ENCODE measurements around the gene SBNO1.

Gene SBNO1

DNA sequence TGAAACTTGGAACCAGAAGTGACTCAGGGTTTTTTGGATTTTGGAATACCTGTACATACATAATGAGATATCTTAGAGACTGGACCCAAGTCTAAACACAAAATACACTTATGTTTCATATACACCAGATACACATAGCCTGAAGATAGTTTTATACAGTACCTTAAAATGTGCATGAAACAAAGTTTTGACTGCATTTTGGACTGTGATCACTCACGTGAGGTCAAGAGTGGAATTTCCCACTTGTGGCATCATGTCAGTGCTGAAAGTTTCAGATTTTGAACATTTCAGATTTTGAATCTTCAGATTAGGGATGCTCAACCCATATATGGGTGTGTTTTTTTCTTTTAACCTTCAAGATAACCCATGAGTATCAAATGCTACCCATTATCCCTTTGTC lies 6.6 kb downstream of the SBNO1 start:
- no peak overlapping the region for H3K4me2 ChIP-seq (ENCODE audit: low read length)
- H3K9me3 ChIP-seq (ENCODE audit: low read length) = no peaks in the 10 kb centered on the region
- H3K79me2 ChIP-seq (ENCODE audit: insufficient read depth, low read length) = peaks cover 97% of the 10 kb centered on the region
- H4K20me1 ChIP-seq (ENCODE audit: insufficient read depth, low read length) = peaks cover 2% of the 10 kb centered on the region; the same call in 1 of the 2 replicates
- no peaks in the 10 kb centered on the region for H3K27me3 ChIP-seq (ENCODE audit: insufficient read depth, low read length)
- H3K9me2 ChIP-seq (ENCODE audit: low read depth, low read length) = no peaks in the 10 kb centered on the region
- no peaks in the 10 kb centered on the region for H3F3A ChIP-seq (ENCODE audit: insufficient read depth, low read length)
- no peak overlapping the region for H3K27ac ChIP-seq (ENCODE audit: low read depth, low read length, poor library complexity, severe bottlenecking)
- peaks cover 15% of the 10 kb centered on the region for H3K4me1 ChIP-seq (ENCODE audit: insufficient read depth, low read length, severe bottlenecking)
- H3K9ac ChIP-seq (ENCODE audit: low read length) = no peak overlapping the region
- peaks cover 36% of the 10 kb centered on the region for H3K36me3 ChIP-seq (ENCODE audit: insufficient read depth, low read length)
- no peak overlapping the region for H2AFZ ChIP-seq (ENCODE audit: low read length)
- no peak overlapping the region for H3K4me3 ChIP-seq (ENCODE audit: low read depth, low read length, poor library complexity, severe bottlenecking)
- no peak for TF ChIP-seq EZH2 (IDR thresholded peaks at IDR 0.05; ENCODE audit: borderline replicate concordance, low read length)
- TF ChIP-seq, protein P1, sequence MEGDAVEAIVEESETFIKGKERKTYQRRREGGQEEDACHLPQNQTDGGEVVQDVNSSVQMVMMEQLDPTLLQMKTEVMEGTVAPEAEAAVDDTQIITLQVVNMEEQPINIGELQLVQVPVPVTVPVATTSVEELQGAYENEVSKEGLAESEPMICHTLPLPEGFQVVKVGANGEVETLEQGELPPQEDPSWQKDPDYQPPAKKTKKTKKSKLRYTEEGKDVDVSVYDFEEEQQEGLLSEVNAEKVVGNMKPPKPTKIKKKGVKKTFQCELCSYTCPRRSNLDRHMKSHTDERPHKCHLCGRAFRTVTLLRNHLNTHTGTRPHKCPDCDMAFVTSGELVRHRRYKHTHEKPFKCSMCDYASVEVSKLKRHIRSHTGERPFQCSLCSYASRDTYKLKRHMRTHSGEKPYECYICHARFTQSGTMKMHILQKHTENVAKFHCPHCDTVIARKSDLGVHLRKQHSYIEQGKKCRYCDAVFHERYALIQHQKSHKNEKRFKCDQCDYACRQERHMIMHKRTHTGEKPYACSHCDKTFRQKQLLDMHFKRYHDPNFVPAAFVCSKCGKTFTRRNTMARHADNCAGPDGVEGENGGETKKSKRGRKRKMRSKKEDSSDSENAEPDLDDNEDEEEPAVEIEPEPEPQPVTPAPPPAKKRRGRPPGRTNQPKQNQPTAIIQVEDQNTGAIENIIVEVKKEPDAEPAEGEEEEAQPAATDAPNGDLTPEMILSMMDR (IDR thresholded peaks at IDR 0.05; ENCODE audit: low read length) = no peak

DNA sequence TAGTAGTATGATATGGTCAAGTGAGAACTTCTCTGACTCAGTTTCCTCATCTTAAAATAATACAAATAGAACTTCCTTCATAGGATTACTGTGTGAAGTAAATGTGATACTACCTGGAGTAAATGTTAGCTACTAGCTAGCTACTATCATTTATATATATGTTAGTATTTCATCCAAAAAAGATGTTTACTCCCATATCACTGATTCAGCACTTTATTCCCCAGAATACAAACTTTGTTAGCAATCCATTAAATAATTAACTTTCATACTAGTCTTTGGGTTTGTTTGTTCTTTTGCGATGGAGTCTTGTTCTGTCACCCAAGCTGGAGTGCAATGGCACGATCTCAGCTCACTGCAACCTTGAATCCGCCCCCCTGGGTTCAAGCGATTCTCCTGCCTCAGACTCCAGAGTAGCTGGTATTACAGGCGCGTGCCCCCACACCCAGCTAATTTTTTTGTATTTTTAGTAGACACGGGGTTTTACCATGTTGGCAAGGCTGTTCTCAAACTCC lies 8.4 kb downstream of the SBNO1 start:
- peaks cover 8% of the 10 kb centered on the region for H3K4me1 ChIP-seq (ENCODE audit: insufficient read depth, low read length, severe bottlenecking)
- H3K79me2 ChIP-seq (ENCODE audit: insufficient read depth, low read length) = peaks cover 96% of the 10 kb centered on the region
- H3K4me3 ChIP-seq (ENCODE audit: low read depth, low read length, poor library complexity, severe bottlenecking) = no peak overlapping the region
- no peaks in the 10 kb centered on the region for H3K9me3 ChIP-seq (ENCODE audit: low read length)
- peaks cover 45% of the 10 kb centered on the region for H3K36me3 ChIP-seq (ENCODE audit: insufficient read depth, low read length)
- no peak overlapping the region for H2AFZ ChIP-seq (ENCODE audit: low read length)
- H3F3A ChIP-seq (ENCODE audit: insufficient read depth, low read length) = no peaks in the 10 kb centered on the region
- H3K9ac ChIP-seq (ENCODE audit: low read length) = no peak overlapping the region
- TF ChIP-seq EZH2 (IDR thresholded peaks at IDR 0.05; ENCODE audit: borderline replicate concordance, low read length) = no peak
- TF ChIP-seq, protein P1 (IDR thresholded peaks at IDR 0.05; ENCODE audit: low read length) = no peak
- peaks cover 2% of the 10 kb centered on the region; the same call in 1 of the 2 replicates for H4K20me1 ChIP-seq (ENCODE audit: insufficient read depth, low read length)
- H3K27me3 ChIP-seq (ENCODE audit: insufficient read depth, low read length) = no peaks in the 10 kb centered on the region
- no peak overlapping the region for H3K4me2 ChIP-seq (ENCODE audit: low read length)
- no peak overlapping the region for H3K27ac ChIP-seq (ENCODE audit: low read depth, low read length, poor library complexity, severe bottlenecking)
- no peaks in the 10 kb centered on the region for H3K9me2 ChIP-seq (ENCODE audit: low read depth, low read length)

DNA sequence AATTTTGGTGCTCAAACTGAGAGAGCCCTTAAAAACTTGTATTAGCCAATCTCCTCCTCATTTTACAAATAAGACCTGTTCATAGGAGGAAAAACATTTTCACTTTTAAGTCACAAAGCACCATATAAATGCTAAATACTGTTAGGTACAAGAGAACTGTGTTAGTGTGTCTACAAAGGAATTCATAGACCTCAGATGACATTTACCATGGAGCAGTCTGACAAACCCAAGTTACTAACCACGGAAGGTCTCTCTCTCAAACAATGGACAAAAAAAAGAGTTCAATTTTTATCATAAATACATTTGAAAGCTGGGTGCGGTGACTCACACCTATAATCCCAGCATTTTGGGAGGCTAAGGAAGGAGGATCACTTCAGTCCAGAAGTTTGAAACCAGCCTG lies 10.0 kb downstream of the SBNO1 start:
- Histone ChIP-seq H3K36me3 (ENCODE audit: insufficient read depth, low read length) (peaks cover 46% of the 10 kb centered on the region), H4K20me1 (ENCODE audit: insufficient read depth, low read length) (peaks cover 2% of the 10 kb centered on the region; the same call in 1 of the 2 replicates), H3K4me2 (ENCODE audit: low read length) (no peak overlapping the region), H3K9me2 (ENCODE audit: low read depth, low read length) (no peaks in the 10 kb centered on the region), H2AFZ (ENCODE audit: low read length) (no peak overlapping the region), H3K9ac (ENCODE audit: low read length) (no peak overlapping the region), H3K9me3 (ENCODE audit: low read length) (no peaks in the 10 kb centered on the region), H3K27me3 (ENCODE audit: insufficient read depth, low read length) (no peaks in the 10 kb centered on the region), H3F3A (ENCODE audit: insufficient read depth, low read length) (no peaks in the 10 kb centered on the region), H3K4me1 (ENCODE audit: insufficient read depth, low read length, severe bottlenecking) (peaks cover 8% of the 10 kb centered on the region), H3K79me2 (ENCODE audit: insufficient read depth, low read length) (peaks cover 95% of the 10 kb centered on the region), H3K27ac (ENCODE audit: low read depth, low read length, poor library complexity, severe bottlenecking) (no peak overlapping the region), H3K4me3 (ENCODE audit: low read depth, low read length, poor library complexity, severe bottlenecking) (no peak overlapping the region)
- no peak for TF ChIP-seq EZH2 (IDR thresholded peaks at IDR 0.05; ENCODE audit: borderline replicate concordance, low read length)

DNA sequence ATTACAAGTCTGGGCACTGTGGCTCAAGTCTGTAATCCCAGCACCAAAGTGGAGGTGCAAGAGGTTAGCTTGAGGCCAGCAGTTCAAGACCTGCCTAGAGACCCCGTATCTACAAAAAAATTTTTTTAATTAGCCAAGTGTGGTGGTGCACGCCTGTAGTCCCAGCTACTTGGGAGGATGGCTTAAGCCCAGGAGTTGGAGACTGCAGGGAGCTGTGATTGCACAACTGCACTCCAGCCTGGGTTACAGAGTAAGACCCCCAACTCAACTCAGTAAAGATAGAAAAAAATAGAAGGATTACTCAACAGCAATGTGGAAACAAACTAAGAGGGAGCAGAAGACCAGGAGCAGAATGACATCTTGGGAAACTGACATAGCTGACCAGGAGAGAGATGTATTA lies 13.3 kb downstream of the SBNO1 start:
- H3F3A ChIP-seq (ENCODE audit: insufficient read depth, low read length) = no peaks in the 10 kb centered on the region
- no peaks in the 10 kb centered on the region for H3K4me1 ChIP-seq (ENCODE audit: insufficient read depth, low read length, severe bottlenecking)
- peaks cover 64% of the 10 kb centered on the region for H3K79me2 ChIP-seq (ENCODE audit: insufficient read depth, low read length)
- no peaks in the 10 kb centered on the region for H3K9me3 ChIP-seq (ENCODE audit: low read length)
- peaks cover 54% of the 10 kb centered on the region for H3K36me3 ChIP-seq (ENCODE audit: insufficient read depth, low read length)
- no peaks in the 10 kb centered on the region for H3K27me3 ChIP-seq (ENCODE audit: insufficient read depth, low read length)
- H3K4me2 ChIP-seq (ENCODE audit: low read length) = no peak overlapping the region
- TF ChIP-seq EZH2 (IDR thresholded peaks at IDR 0.05; ENCODE audit: borderline replicate concordance, low read length) = no peak
- TF ChIP-seq, protein P1 (IDR thresholded peaks at IDR 0.05; ENCODE audit: low read length) = no peak
- H3K9me2 ChIP-seq (ENCODE audit: low read depth, low read length) = no peaks in the 10 kb centered on the region
- H3K27ac ChIP-seq (ENCODE audit: low read depth, low read length, poor library complexity, severe bottlenecking) = no peak overlapping the region
- no peaks in the 10 kb centered on the region for H4K20me1 ChIP-seq (ENCODE audit: insufficient read depth, low read length)
- no peak overlapping the region for H3K9ac ChIP-seq (ENCODE audit: low read length)
- H2AFZ ChIP-seq (ENCODE audit: low read length) = no peak overlapping the region
- no peak overlapping the region for H3K4me3 ChIP-seq (ENCODE audit: low read depth, low read length, poor library complexity, severe bottlenecking)

All from OCI-LY1 (cell line).